ENCODE data around the gene VIPR2.
"Not testable (repeated sequence)": the region's sequence is repeated elsewhere in the genome, so short reads cannot be mapped to it uniquely, and the experiment has no call there.

The VIPR2 gene

GRCh38 chr7:158987691-158988090, 157.0 kb downstream of the VIPR2 start:
- DNase-seq (ENCODE audit: low spot score): no peak

GRCh38 chr7:158985583-158985982, 159.1 kb downstream of the VIPR2 start:
- no peak for DNase-seq (ENCODE audit: low spot score)

GRCh38 chr7:158984007-158984406, 160.7 kb downstream of the VIPR2 start:
- not testable (repeated sequence) for DNase-seq (ENCODE audit: low spot score)

- not testable (repeated sequence) for DNase-seq (ENCODE audit: low spot score)
Observed at GRCh38 chr7:158982080-158982479, 162.6 kb downstream of the VIPR2 start.

- no peak for DNase-seq (ENCODE audit: low spot score)
Observed at GRCh38 chr7:158979635-158980351, 164.9 kb downstream of the VIPR2 start.

GRCh38 chr7:158979023-158979529, 165.6 kb downstream of the VIPR2 start:
- no peak for DNase-seq (ENCODE audit: low spot score)

Measured in activated CD4-positive, alpha-beta T cell treated with anti-CD3 and anti-CD28 coated beads, Interleukin-2, Interleukin-4, amounts not matched to agents 100 ng/mL and 50 ng/mL, durations not matched to agents 16 hours and 8 hours (primary cell).